Erythroblast (primary cell): Measurements from ENCODE around the gene VWA3B.

Experiments
- GATA1 ChIP-seq: IDR thresholded peaks from 2 replicates; pipeline ENCODE4 v1.6.1; 2011; ENCODE audit warnings: low read depth, mild to moderate bottlenecking, control low read depth, low read length, moderate library complexity
- POLR2A ChIP-seq: IDR thresholded peaks from 2 replicates; pipeline ENCODE4 v1.6.1; 2011; ENCODE audit warnings: mild to moderate bottlenecking, low read length

DNA sequence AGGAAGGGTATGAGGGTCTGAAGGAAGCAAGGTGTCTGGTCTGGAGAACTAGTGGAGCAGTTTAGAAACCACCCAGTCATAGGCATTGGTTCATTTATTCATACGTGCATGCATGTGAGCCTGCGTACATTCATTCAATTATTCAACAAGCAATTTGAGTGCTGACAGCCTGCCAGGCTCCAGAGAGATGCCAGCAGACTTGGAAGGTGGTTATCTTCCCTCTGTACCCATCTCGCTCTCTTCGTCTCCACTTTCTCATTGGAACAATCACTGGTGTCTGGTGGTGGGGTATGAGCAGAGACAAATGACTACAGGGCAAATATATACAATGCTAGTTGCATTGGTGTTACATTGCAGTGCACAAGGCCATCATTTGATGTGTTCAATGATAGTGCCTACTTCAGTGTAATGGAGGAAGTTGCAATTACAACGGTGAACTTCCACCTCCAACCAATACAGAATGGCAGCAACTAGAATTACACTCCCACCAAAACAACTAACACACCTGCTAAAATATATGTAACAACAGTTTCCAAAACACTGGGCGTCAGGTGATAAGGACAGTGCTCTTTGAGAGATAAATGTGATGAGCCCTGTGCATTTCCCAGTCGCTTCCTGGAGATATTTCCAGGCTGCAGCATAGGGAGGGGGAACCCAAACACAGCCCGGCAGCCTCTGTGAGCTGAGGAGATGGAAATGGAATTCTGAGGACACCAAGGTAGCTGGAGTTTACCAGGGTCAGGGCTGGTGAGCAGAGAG, 226.7 kb downstream of the VWA3B start:
- TF ChIP-seq POLR2A (no peak), GATA1 (no peak)
